ENCODE measurements around the gene CD40. TPM values are rescaled to one million over a fixed set of nuclear protein-coding genes. Genes with fewer than 3 reads are reported as not detected.

Gene CD40
- total and polyA plus RNA-seq, 4 donors, result 20.4 to 55.0 (median 28.4) TPM

DNA sequence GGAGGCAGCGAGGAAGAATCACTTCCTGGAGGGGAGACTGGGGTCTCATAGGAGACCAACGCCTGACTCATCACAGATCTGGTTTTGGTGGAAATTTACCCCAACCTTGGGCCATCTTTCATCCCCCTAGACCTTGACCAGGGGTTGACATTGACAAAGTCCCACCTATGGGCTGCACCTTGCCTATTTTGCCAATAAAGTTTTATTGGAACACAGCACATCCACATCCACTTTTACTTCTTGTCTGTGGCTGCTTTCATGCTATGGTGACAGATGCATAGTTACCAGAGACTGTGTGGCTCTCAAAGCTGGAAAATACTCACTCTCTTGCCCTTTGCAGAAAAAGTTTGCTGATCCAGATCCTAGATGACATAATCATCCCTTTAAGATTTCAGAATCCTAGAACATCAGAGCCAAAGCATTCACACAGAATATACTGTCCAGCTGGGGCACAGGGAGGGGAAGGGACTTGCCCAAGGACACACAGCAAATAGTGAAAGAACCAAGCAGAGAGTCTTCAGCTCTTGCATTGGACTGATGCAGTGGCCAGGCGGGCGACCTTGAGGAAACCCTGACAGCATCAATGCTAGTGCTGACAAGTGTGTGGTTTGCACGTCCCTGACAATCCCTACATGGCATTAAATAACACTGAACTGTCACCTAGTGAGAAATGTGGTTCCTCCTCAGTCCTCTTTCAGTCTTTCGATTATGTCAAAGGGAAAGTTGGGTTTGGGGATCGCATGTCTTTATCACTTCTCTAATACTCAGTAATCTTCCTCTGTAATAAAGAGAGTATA lies 41.2 kb downstream of the CD40 start:
- DNase-seq (no peak), ATAC-seq (ENCODE audit: insufficient read depth, low FRiP score) (no peak)
- H3K4me3 ChIP-seq, result no peak overlapping the region
- H3K9me3 ChIP-seq (ENCODE audit: control insufficient read depth in 4 of 4, insufficient read depth in 3 of 4, low read length in 3 of 4), result no peaks in the 10 kb centered on the region
- peaks cover 0 to 37% (median 0%) of the 10 kb centered on the region in 3 donors for H3K27me3 ChIP-seq (ENCODE audit: control insufficient read depth in 3 of 3, insufficient read depth in 3 of 3, low read length in 2 of 3)
- H3K27ac ChIP-seq (ENCODE audit: low read depth in 1 of 2, low read length in 1 of 2), result no peak overlapping the region
- 62 to 65% methylated on average over 7 of the region's 7 CpGs for WGBS, 2 donors
- no peaks in the 10 kb centered on the region for H3K36me3 ChIP-seq (ENCODE audit: control insufficient read depth in 4 of 4, insufficient read depth in 4 of 4, low read length in 4 of 4)
- TF ChIP-seq, protein P1, sequence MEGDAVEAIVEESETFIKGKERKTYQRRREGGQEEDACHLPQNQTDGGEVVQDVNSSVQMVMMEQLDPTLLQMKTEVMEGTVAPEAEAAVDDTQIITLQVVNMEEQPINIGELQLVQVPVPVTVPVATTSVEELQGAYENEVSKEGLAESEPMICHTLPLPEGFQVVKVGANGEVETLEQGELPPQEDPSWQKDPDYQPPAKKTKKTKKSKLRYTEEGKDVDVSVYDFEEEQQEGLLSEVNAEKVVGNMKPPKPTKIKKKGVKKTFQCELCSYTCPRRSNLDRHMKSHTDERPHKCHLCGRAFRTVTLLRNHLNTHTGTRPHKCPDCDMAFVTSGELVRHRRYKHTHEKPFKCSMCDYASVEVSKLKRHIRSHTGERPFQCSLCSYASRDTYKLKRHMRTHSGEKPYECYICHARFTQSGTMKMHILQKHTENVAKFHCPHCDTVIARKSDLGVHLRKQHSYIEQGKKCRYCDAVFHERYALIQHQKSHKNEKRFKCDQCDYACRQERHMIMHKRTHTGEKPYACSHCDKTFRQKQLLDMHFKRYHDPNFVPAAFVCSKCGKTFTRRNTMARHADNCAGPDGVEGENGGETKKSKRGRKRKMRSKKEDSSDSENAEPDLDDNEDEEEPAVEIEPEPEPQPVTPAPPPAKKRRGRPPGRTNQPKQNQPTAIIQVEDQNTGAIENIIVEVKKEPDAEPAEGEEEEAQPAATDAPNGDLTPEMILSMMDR (IDR thresholded peaks at IDR 0.05; ENCODE audit: control extremely low read depth, extremely low read depth), result no peak
- H3K4me1 ChIP-seq (ENCODE audit: control insufficient read depth in 5 of 5, insufficient read depth in 5 of 5, low read length in 5 of 5), result no peaks in the 10 kb centered on the region
- H3K9ac ChIP-seq (ENCODE audit: insufficient read depth in 1 of 2, low read length in 2 of 2), result no peak overlapping the region

DNA sequence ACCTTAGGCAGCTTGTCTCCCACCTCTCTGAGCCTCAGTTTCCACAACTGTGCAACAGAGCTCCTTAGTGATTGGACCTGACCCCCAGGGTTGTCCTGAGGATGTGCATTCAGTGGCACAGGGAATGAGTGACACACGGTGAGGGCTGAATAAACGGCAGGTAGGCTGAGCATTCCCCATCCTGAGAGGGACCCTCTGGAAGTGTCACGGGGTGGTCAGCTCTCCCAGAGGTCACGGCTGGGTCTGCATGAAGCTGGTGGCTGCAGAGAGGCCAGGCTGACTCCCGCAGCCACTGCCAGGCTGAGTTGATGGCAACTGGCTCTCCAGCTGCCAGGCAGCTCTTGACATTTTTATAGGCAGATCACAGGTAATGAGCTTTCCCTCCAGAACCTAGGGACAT lies 42.5 kb downstream of the CD40 start:
- Histone ChIP-seq H3K36me3 (ENCODE audit: control insufficient read depth in 4 of 4, insufficient read depth in 4 of 4, low read length in 4 of 4) (no peaks in the 10 kb centered on the region), H3K27me3 (ENCODE audit: control insufficient read depth in 3 of 3, insufficient read depth in 3 of 3, low read length in 2 of 3) (peaks cover 0 to 31% (median 4%) of the 10 kb centered on the region in 3 donors), H3K9me3 (ENCODE audit: control insufficient read depth in 4 of 4, insufficient read depth in 3 of 4, low read length in 3 of 4) (no peaks in the 10 kb centered on the region), H3K9ac (ENCODE audit: insufficient read depth in 1 of 2, low read length in 2 of 2) (no peak overlapping the region), H3K4me1 (ENCODE audit: control insufficient read depth in 5 of 5, insufficient read depth in 5 of 5, low read length in 5 of 5) (no peaks in the 10 kb centered on the region), H3K27ac (ENCODE audit: low read depth in 1 of 2, low read length in 1 of 2) (no peak overlapping the region), H3K4me3 (no peak overlapping the region)
- WGBS, 2 donors, result 58 to 65% methylated on average over 5 of the region's 5 CpGs
- DNase-seq (no peak), ATAC-seq (ENCODE audit: insufficient read depth, low FRiP score) (no peak)
- TF ChIP-seq, protein P1 (IDR thresholded peaks at IDR 0.05; ENCODE audit: control extremely low read depth, extremely low read depth), result no peak

DNA sequence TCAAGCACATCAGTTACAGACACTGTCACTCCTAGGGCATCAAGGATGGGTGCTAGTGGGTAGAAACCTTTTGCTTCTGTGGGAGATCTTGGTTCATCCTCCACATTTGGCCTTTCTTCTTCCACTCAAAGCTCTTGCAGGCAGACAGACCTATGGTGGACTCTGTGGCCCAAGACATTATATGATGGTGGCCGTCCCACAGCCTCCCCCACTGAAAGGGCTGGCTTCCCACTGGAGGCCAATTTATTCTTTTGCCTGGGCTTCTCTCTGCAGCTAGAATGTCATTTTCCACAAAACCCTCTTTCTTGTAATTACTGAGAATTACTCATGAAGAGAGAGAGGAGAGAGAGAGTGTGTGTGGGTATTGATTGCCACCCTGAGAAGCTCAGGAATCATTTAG lies 43.8 kb downstream of the CD40 start:
- Histone ChIP-seq H3K9me3 (ENCODE audit: control insufficient read depth in 4 of 4, insufficient read depth in 3 of 4, low read length in 3 of 4) (no peaks in the 10 kb centered on the region), H3K4me3 (no peak overlapping the region), H3K9ac (ENCODE audit: insufficient read depth in 1 of 2, low read length in 2 of 2) (no peak overlapping the region), H3K4me1 (ENCODE audit: control insufficient read depth in 5 of 5, insufficient read depth in 5 of 5, low read length in 5 of 5) (no peaks in the 10 kb centered on the region), H3K27me3 (ENCODE audit: control insufficient read depth in 3 of 3, insufficient read depth in 3 of 3, low read length in 2 of 3) (peaks cover 0 to 31% (median 4%) of the 10 kb centered on the region in 3 donors), H3K36me3 (ENCODE audit: control insufficient read depth in 4 of 4, insufficient read depth in 4 of 4, low read length in 4 of 4) (no peaks in the 10 kb centered on the region), H3K27ac (ENCODE audit: low read depth in 1 of 2, low read length in 1 of 2) (no peak overlapping the region)
- TF ChIP-seq, protein P1 (IDR thresholded peaks at IDR 0.05; ENCODE audit: control extremely low read depth, extremely low read depth), result no peak
- WGBS, 2 donors, result 79 to 82% methylated on average over 1 of the region's 1 CpG
- DNase-seq, result no peak
- no peak for ATAC-seq (ENCODE audit: insufficient read depth, low FRiP score)

Measured in lung (tissue), 12 donors.